Fibroblast of lung (primary cell): Measurements from ENCODE around the gene FLOT1. TPM values are rescaled to one million over a fixed set of nuclear protein-coding genes. Genes with fewer than 3 reads are reported as not detected.
"Not testable (repeated sequence)": the region's sequence is repeated elsewhere in the genome, so short reads cannot be mapped to it uniquely, and the experiment has no call there.

Source experiments
- DNase-seq, 2 donors: peaks; one replicate each; pipeline versions ENCODE4 v3.0.0 to v3.0.0-alpha.2; 2010; ENCODE audit warnings: low read depth in 2 of 2
- H2AFZ ChIP-seq: 2 replicates; pipeline ENCODE4 v1.5.1; 2012; ENCODE audit warnings: low read length, control low read depth, inconsistent platforms
- H3K27ac ChIP-seq: 2 replicates; pipeline ENCODE4 v1.5.1; 2011; ENCODE audit warnings: low read length, control low read depth; ENCODE audit not compliant: insufficient read depth
- H3K27me3 ChIP-seq: 2 replicates; pipeline ENCODE4 v1.5.1; 2011; ENCODE audit warnings: mild to moderate bottlenecking, low read length; ENCODE audit not compliant: control insufficient read depth, insufficient read depth
- H3K36me3 ChIP-seq: 2 replicates; pipeline ENCODE4 v1.5.1; 2011; ENCODE audit warnings: low read length; ENCODE audit not compliant: control insufficient read depth, insufficient read depth
- H3K4me1 ChIP-seq: 2 replicates; pipeline ENCODE4 v1.5.1; 2011; ENCODE audit warnings: low read length; ENCODE audit not compliant: control insufficient read depth, insufficient read depth; ENCODE audit errors: extremely low read depth
- H3K4me2 ChIP-seq: 2 replicates; pipeline ENCODE4 v1.5.1; 2011; ENCODE audit warnings: low read length, control low read depth; ENCODE audit not compliant: insufficient read depth; ENCODE audit errors: extremely low read depth
- H3K4me3 ChIP-seq, 4 experiments: fragments of 200-600 bp in 1 of 4; sonication (generic) in 1 of 4; replicated peaks in 1 of 4; 2 replicates each; pipeline ENCODE4 v1.5.1; 2011 to 2016; ENCODE audit warnings: low read length in 4 of 4, low read depth in 3 of 4, mild to moderate bottlenecking in 3 of 4, control low read depth in 2 of 4, inconsistent platforms in 1 of 4, mixed read lengths in 1 of 4; ENCODE audit not compliant: insufficient read depth in 1 of 4; ENCODE audit errors: control extremely low read depth in 1 of 4
- H3K79me2 ChIP-seq: 2 replicates; pipeline ENCODE4 v1.5.1; 2012; ENCODE audit warnings: mild to moderate bottlenecking, low read length, inconsistent platforms; ENCODE audit not compliant: control insufficient read depth, insufficient read depth
- H3K9ac ChIP-seq: 2 replicates; pipeline ENCODE4 v1.5.1; 2011; ENCODE audit warnings: mild to moderate bottlenecking, low read length, control low read depth; ENCODE audit not compliant: insufficient read depth
- H3K9me3 ChIP-seq: 2 replicates; pipeline ENCODE4 v1.5.1; 2012; ENCODE audit warnings: low read depth, low read length; ENCODE audit not compliant: control insufficient read depth, insufficient read depth
- H4K20me1 ChIP-seq: 2 replicates; pipeline ENCODE4 v1.5.1; 2011; ENCODE audit warnings: low read length; ENCODE audit not compliant: control insufficient read depth, insufficient read depth; ENCODE audit errors: extremely low read depth
- EZH2 ChIP-seq: IDR thresholded peaks from 2 replicates; pipeline ENCODE4 v1.5.1; 2012; ENCODE audit warnings: low read length, control low read depth, mild to moderate bottlenecking; ENCODE audit errors: missing control alignments
- polyA plus RNA-seq, 2 donors: library from polyadenylated mRNA; depleted of rRNA in 1 of 2; stranded (reverse) in 1 of 2; unstranded in 1 of 2; fragments of >200 nt; gene quantifications; 2 replicates each; pipeline ENCODE4 v1.2.1, GENCODE V29; 2011 to 2012; ENCODE audit warnings: missing spikeins in 1 of 2
- total RNA-seq: library from RNA; depleted of rRNA; stranded (reverse); fragments of >200 nt; gene quantifications from 2 replicates; pipeline ENCODE4 v1.2.1, GENCODE V29; 2014
- TF ChIP-seq, protein P1 (sequence below), 2 donors: IDR thresholded peaks in 1 of 2; conservative IDR thresholded peaks in 1 of 2; 1 replicate in 1 of 2; 2 replicates in 1 of 2; pipeline ENCODE4 v1.5.1; 2011 to 2012; ENCODE audit warnings: low read length in 2 of 2, control low read depth in 1 of 2, inconsistent platforms in 1 of 2, low read depth in 1 of 2, mild to moderate bottlenecking in 1 of 2

Gene FLOT1
- total and polyA plus RNA-seq, 2 donors (not counting 1 experiment from before 2014, with no cell fraction given), result 180 to 301 TPM

GRCh38 chr6:30724906-30725667, 17.4 kb downstream of the FLOT1 start:
- no peak for DNase-seq
- Histone ChIP-seq H3K27ac (peak overlapping the region; percentile 30), H3K36me3 (peaks cover 14% of the 10 kb centered on the region), H3K4me2 (no peak overlapping the region), H3K9ac (no peak overlapping the region), H3K4me3 (peak overlapping the region in 1 of 4 experiments; percentile 11), H3K27me3 (no peaks in the 10 kb centered on the region), H3K79me2 (peaks cover 53% of the 10 kb centered on the region), H3K9me3 (no peaks in the 10 kb centered on the region), H4K20me1 (peaks cover 5% of the 10 kb centered on the region), H3K4me1 (peaks cover 15% of the 10 kb centered on the region), H2AFZ (no peak overlapping the region)
- TF ChIP-seq EZH2, result no peak
- TF ChIP-seq, protein P1, sequence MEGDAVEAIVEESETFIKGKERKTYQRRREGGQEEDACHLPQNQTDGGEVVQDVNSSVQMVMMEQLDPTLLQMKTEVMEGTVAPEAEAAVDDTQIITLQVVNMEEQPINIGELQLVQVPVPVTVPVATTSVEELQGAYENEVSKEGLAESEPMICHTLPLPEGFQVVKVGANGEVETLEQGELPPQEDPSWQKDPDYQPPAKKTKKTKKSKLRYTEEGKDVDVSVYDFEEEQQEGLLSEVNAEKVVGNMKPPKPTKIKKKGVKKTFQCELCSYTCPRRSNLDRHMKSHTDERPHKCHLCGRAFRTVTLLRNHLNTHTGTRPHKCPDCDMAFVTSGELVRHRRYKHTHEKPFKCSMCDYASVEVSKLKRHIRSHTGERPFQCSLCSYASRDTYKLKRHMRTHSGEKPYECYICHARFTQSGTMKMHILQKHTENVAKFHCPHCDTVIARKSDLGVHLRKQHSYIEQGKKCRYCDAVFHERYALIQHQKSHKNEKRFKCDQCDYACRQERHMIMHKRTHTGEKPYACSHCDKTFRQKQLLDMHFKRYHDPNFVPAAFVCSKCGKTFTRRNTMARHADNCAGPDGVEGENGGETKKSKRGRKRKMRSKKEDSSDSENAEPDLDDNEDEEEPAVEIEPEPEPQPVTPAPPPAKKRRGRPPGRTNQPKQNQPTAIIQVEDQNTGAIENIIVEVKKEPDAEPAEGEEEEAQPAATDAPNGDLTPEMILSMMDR (conservative IDR thresholded peaks at IDR 0.05 in 1 of 2, IDR thresholded peaks at IDR 0.05 in 1 of 2; ENCODE audit: low read depth in 1 of 2, low read length in 2 of 2), result no peak

DNA sequence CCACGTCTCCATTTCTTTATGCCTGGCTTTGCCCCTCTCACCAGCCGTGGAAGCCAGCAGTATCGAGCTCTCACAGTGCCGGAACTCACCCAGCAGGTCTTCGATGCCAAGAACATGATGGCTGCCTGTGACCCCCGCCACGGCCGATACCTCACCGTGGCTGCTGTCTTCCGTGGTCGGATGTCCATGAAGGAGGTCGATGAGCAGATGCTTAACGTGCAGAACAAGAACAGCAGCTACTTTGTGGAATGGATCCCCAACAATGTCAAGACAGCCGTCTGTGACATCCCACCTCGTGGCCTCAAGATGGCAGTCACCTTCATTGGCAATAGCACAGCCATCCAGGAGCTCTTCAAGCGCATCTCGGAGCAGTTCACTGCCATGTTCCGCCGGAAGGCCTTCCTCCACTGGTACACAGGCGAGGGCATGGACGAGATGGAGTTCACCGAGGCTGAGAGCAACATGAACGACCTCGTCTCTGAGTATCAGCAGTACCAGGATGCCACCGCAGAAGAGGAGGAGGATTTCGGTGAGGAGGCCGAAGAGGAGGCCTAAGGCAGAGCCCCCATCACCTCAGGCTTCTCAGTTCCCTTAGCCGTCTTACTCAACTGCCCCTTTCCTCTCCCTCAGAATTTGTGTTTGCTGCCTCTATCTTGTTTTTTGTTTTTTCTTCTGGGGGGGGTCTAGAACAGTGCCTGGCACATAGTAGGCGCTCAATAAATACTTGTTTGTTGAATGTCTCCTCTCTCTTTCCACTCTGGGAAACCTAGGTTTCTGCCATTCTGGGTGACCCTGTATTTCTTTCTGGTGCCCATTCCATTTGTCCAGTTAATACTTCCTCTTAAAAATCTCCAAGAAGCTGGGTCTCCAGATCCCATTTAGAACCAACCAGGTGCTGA, 18.4 kb downstream of the FLOT1 start:
- not testable (repeated sequence) for H3K27me3 ChIP-seq, H4K20me1 ChIP-seq, DNase-seq, H2AFZ ChIP-seq, H3K9me3 ChIP-seq, H3K9ac ChIP-seq
- TF ChIP-seq, protein P1 (conservative IDR thresholded peaks at IDR 0.05 in 1 of 2, IDR thresholded peaks at IDR 0.05 in 1 of 2; ENCODE audit: low read depth in 1 of 2, low read length in 2 of 2), result peak in 1 of 2 donors; percentile 2
- Histone ChIP-seq H3K36me3 (peaks cover 14% of the 10 kb centered on the region), H3K4me2 (peak overlapping the region; percentile 72), H3K4me3 (peak overlapping the region in 3 of 4 experiments; percentile 9 to 21 (median 19)), H3K27ac (peak overlapping the region; percentile 13), H3K79me2 (peaks cover 57% of the 10 kb centered on the region), H3K4me1 (peaks cover 15% of the 10 kb centered on the region)

- not testable (repeated sequence) for DNase-seq, H3K27me3 ChIP-seq, H4K20me1 ChIP-seq, H3K9me3 ChIP-seq, H2AFZ ChIP-seq
- Histone ChIP-seq H3K36me3 (peaks cover 14% of the 10 kb centered on the region), H3K4me2 (peak overlapping the region; percentile 92), H3K79me2 (peaks cover 65% of the 10 kb centered on the region), H3K9ac (peak overlapping the region; percentile 39), H3K4me3 (peak overlapping the region; percentile 73 to 97 (median 76)), H3K27ac (peak overlapping the region; percentile 92), H3K4me1 (peaks cover 15% of the 10 kb centered on the region)
Measured at GRCh38 chr6:30723159-30723842, 19.2 kb downstream of the FLOT1 start.
